IPS-15b (cell line): ENCODE data around the gene ZNF444.
"Not testable (repeated sequence)": the region's sequence is repeated elsewhere in the genome, so short reads cannot be mapped to it uniquely, and the experiment has no call there.

Experiments
- H3K27me3 ChIP-seq: one replicate; pipeline ENCODE4 v1.6.1; 2013; ENCODE audit warnings: low read length; ENCODE audit not compliant: control insufficient read depth, insufficient read depth
- H3K36me3 ChIP-seq: one replicate; pipeline ENCODE4 v1.6.1; 2013; ENCODE audit warnings: low read length; ENCODE audit not compliant: control insufficient read depth, insufficient read depth
- H3K4me1 ChIP-seq: one replicate; pipeline ENCODE4 v1.6.1; 2013; ENCODE audit warnings: mild to moderate bottlenecking, low read length; ENCODE audit not compliant: control insufficient read depth, insufficient read depth
- H3K4me3 ChIP-seq: one replicate; pipeline ENCODE4 v1.5.1; 2013; ENCODE audit warnings: low read depth, low read length
- H3K9ac ChIP-seq: one replicate; pipeline ENCODE4 v1.6.1; 2013; ENCODE audit warnings: low read depth, mild to moderate bottlenecking, low read length
- H3K9me3 ChIP-seq: one replicate; pipeline ENCODE4 v1.6.1; 2013; ENCODE audit warnings: mild to moderate bottlenecking, low read length; ENCODE audit not compliant: control insufficient read depth, insufficient read depth

ZNF444 gene

GRCh38 chr19:56209091-56209490 is 68.0 kb downstream of the ZNF444 start:
- Histone ChIP-seq H3K4me3 (no peak overlapping the region), H3K36me3 (no peaks in the 10 kb centered on the region), H3K4me1 (no peaks in the 10 kb centered on the region), H3K27me3 (no peaks in the 10 kb centered on the region), H3K9me3 (no peaks in the 10 kb centered on the region), H3K9ac (no peak overlapping the region)

GRCh38 chr19:56210036-56210435 is 68.9 kb downstream of the ZNF444 start:
- not testable (repeated sequence) for H3K36me3 ChIP-seq

More at GRCh38 chr19:56210036-56210435, 68.9 kb downstream of the ZNF444 start:
- not testable (repeated sequence) for H3K4me1 ChIP-seq, H3K9me3 ChIP-seq, H3K27me3 ChIP-seq, H3K4me3 ChIP-seq, H3K9ac ChIP-seq
